Esophagus muscularis mucosa (tissue), 4 donors: Measurements from ENCODE around the gene PHLPP1. TPM values are rescaled to one million over a fixed set of nuclear protein-coding genes. Genes with fewer than 3 reads are reported as not detected.

ENCODE experiments used
- DNase-seq: peaks from one replicate; pipeline ENCODE4 v3.0.0-alpha.2; 2017; ENCODE audit errors: extremely low spot score
- H3K27ac ChIP-seq, 4 donors: fragments of 200-600 bp; sonication (generic); replicated peaks in 1 of 4; 1 replicate in 3 of 4; 2 replicates in 1 of 4; pipeline ENCODE4 v1.5.1; 2016 to 2019; ENCODE audit warnings: mild to moderate bottlenecking in 1 of 4
- H3K27me3 ChIP-seq, 4 donors: fragments of 200-600 bp; sonication (generic); one replicate each; pipeline versions ENCODE4 v1.5.1 to v1.6.0; 2016 to 2019
- H3K36me3 ChIP-seq, 4 donors: fragments of 200-600 bp; sonication (generic); one replicate each; pipeline ENCODE4 v1.5.1; 2016 to 2019
- H3K4me1 ChIP-seq, 4 donors: fragments of 200-600 bp; sonication (generic); one replicate each; pipeline ENCODE4 v1.5.1; 2016 to 2019
- H3K4me3 ChIP-seq, 4 donors: fragments of 200-600 bp; sonication (generic); 1 replicate in 2 of 4; 2 replicates in 2 of 4; pipeline ENCODE4 v1.5.1; 2016 to 2019; ENCODE audit warnings: mild to moderate bottlenecking in 4 of 4, moderate library complexity in 1 of 4
- H3K9me3 ChIP-seq, 4 donors: fragments of 200-600 bp; sonication (generic); 1 replicate in 3 of 4; 2 replicates in 1 of 4; pipeline ENCODE4 v1.5.1; 2016 to 2019
- EP300 ChIP-seq: sonication (generic); formaldehyde crosslinking; IDR thresholded peaks from one replicate; pipeline ENCODE4 v1.6.1; 2017; ENCODE audit warnings: antibody characterized with exemption
- POLR2A ChIP-seq: fragments of 450-650 bp; IDR thresholded peaks from one replicate; pipeline ENCODE4 v1.6.1; 2017; ENCODE audit warnings: antibody characterized with exemption, moderate library complexity, mild to moderate bottlenecking, low read depth
- POLR2AphosphoS5 ChIP-seq, 2 donors: sonication (generic); formaldehyde crosslinking; IDR thresholded peaks; one replicate each; pipeline ENCODE4 v1.6.1; 2017; ENCODE audit warnings: antibody characterized with exemption in 2 of 2
- WGBS: methylation state at CpG from one replicate; pipeline ENCODE4 v1.1.5; 2018; 5-methylcytosine and 5-hydroxymethylcytosine counted together
- intact Hi-C: fragments of 100-400 bp; cut with DNase I; formaldehyde crosslinking; loops from one replicate; pipeline ENCODE4 v1.15.1; 2023
- total RNA-seq, 4 donors: library from RNA; depleted of rRNA; stranded (reverse); fragments of >200 nt; gene quantifications; one replicate each; pipeline versions ENCODE4 v1.1.0 to v1.2.1, GENCODE V29; 2016
- TF ChIP-seq, protein P1 (sequence below), 3 experiments: fragments of 200-600 bp in 2 of 3; fragments of 450-650 bp in 1 of 3; sonication (generic) in 2 of 3; IDR thresholded peaks; one replicate each; pipeline ENCODE4 v1.5.1; 2017 to 2019; ENCODE audit warnings: antibody characterized with exemption in 3 of 3, mild to moderate bottlenecking in 2 of 3, moderate library complexity in 1 of 3

PHLPP1 gene
- total RNA-seq, 4 donors from 2014 or later = 11.6 to 23.0 (median 17.3) TPM

DNA sequence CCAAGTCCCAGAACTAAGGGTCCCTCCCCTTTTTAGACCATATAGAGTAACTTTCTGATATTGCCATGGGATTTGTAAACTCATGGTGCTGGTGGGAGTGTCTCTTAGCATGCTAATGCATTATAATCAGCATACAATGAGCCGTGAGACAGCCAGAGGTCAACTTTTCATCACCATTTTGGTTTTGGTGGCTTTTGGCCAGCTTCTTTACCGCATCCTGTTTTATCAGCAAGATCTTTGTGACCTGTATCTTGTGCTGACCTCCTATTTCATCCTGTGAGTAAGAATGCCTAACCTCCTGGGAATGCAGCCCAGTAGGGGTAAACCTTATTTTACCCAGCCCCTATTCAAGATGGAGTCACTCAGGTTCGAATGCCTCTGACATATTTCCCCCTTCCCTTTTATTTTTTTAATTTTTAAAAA lies 148.2 kb downstream of the PHLPP1 start:
- intact Hi-C loops = no loop called here
- H3K27me3 ChIP-seq = no peaks in the 10 kb centered on the region
- H3K4me1 ChIP-seq = peaks cover 0 to 22% (median 9%) of the 10 kb centered on the region in 4 donors
- H3K27ac ChIP-seq = no peak overlapping the region
- no peaks in the 10 kb centered on the region for H3K9me3 ChIP-seq
- WGBS = 76% methylated on average over 3 of the region's 3 CpGs
- H3K36me3 ChIP-seq = no peaks in the 10 kb centered on the region
- no peak for DNase-seq
- no peak overlapping the region for H3K4me3 ChIP-seq
- TF ChIP-seq EP300 (no peak), POLR2AphosphoS5 (IDR thresholded peaks at IDR 0.05) (no peak), POLR2A (no peak)
- TF ChIP-seq, protein P1, sequence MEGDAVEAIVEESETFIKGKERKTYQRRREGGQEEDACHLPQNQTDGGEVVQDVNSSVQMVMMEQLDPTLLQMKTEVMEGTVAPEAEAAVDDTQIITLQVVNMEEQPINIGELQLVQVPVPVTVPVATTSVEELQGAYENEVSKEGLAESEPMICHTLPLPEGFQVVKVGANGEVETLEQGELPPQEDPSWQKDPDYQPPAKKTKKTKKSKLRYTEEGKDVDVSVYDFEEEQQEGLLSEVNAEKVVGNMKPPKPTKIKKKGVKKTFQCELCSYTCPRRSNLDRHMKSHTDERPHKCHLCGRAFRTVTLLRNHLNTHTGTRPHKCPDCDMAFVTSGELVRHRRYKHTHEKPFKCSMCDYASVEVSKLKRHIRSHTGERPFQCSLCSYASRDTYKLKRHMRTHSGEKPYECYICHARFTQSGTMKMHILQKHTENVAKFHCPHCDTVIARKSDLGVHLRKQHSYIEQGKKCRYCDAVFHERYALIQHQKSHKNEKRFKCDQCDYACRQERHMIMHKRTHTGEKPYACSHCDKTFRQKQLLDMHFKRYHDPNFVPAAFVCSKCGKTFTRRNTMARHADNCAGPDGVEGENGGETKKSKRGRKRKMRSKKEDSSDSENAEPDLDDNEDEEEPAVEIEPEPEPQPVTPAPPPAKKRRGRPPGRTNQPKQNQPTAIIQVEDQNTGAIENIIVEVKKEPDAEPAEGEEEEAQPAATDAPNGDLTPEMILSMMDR (IDR thresholded peaks at IDR 0.05) = no peak

DNA sequence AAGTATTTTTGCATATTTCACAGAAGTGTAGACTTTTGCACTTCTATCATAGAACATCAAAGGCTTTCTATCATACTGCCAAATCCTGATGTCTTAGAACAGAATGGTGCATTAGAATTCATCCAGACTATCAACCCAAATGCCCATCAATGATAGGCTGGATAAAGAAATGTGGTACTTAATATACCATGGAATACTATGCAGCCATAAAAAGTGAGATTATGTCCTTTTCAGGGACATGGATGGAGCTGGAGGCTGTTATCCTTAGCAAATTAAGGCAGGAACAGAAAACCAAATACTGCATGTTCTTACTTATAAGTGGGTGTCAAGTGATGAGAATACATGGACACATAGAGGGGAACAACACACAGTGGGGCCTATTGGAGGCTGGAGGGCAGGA lies 150.2 kb downstream of the PHLPP1 start:
- Histone ChIP-seq H3K4me1 (peaks cover 0 to 9% (median 0%) of the 10 kb centered on the region in 4 donors), H3K27me3 (no peaks in the 10 kb centered on the region), H3K9me3 (no peaks in the 10 kb centered on the region), H3K4me3 (no peak overlapping the region), H3K27ac (no peak overlapping the region), H3K36me3 (no peaks in the 10 kb centered on the region)
- TF ChIP-seq EP300 (no peak), POLR2A (no peak), POLR2AphosphoS5 (IDR thresholded peaks at IDR 0.05) (no peak)
- TF ChIP-seq, protein P1 (IDR thresholded peaks at IDR 0.05) = no peak
- intact Hi-C loops = no loop called here
- no peak for DNase-seq

DNA sequence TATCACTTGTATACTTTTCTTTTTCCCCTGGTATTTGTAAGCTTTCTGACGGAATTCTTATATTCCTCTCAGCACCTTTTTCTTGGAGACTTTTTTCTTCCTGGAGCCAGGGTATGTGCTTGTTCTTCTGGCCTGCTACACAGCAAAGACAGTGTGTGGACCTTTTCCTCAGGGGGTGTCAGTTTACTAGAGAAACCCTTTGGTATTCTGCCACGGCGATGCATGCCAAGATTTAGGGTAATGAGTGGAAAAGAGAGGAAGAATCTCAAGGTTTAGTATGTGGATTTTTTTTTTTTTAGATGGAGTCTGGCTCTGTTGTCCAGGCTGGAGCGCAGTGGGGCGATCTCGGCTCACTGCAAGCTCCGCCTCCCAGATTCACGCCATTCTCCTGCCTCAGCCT lies 152.2 kb downstream of the PHLPP1 start:
- H3K4me1 ChIP-seq = peaks cover 0 to 1% (median 0%) of the 10 kb centered on the region in 4 donors
- intact Hi-C loops = no loop called here
- no peak for DNase-seq
- no peaks in the 10 kb centered on the region for H3K9me3 ChIP-seq
- WGBS = 91% methylated on average over 8 of the region's 8 CpGs
- no peak for TF ChIP-seq EP300
- no peak for TF ChIP-seq POLR2AphosphoS5 (IDR thresholded peaks at IDR 0.05)
- TF ChIP-seq, protein P1 (IDR thresholded peaks at IDR 0.05) = no peak
- no peak for TF ChIP-seq POLR2A
- no peaks in the 10 kb centered on the region for H3K36me3 ChIP-seq
- no peaks in the 10 kb centered on the region for H3K27me3 ChIP-seq
- no peak overlapping the region for H3K27ac ChIP-seq
- no peak overlapping the region for H3K4me3 ChIP-seq

DNA sequence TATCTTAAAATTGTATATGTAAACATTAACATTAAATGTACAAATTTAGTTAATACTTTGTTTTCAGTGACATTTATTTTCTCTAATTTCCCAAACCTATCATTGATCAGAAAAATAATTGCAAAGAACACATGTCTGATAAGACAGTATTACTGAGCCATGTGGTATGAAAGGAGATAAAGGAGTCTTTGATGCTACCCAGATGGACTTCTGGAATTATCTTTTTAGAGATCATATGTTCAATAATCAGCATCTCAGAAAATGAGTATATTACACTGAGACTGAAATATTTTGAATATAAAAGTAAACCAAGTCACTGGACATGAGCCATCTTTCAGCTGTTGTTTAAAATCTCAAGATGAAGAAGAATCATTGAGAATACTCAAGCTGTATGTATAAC lies 153.3 kb downstream of the PHLPP1 start:
- intact Hi-C loops = no loop called here
- no peak for TF ChIP-seq EP300
- TF ChIP-seq POLR2AphosphoS5 (IDR thresholded peaks at IDR 0.05) = no peak
- TF ChIP-seq, protein P1 (IDR thresholded peaks at IDR 0.05) = no peak
- no peak for TF ChIP-seq POLR2A

DNA sequence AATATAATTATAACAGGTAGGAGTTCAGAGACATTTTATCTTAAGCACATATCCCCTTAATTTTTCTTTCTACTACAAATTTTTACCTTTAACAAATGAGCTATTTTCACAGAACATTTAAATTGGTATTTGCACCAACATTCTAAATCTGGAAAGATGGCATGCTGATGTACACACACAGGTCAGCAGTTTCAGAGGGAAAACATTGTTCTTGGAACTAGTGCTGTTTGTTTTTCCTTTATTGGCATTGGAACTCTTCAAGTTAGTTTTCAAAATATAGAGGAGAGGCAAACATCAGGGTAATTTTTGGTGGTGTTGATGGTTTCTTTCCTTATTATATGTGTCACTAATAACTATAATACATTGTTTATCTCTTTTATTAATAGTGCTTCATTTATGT lies 155.3 kb downstream of the PHLPP1 start:
- no peaks in the 10 kb centered on the region for H3K9me3 ChIP-seq
- no peak overlapping the region for H3K4me3 ChIP-seq
- no peak for TF ChIP-seq EP300
- TF ChIP-seq, protein P1 (IDR thresholded peaks at IDR 0.05) = no peak
- no peak for TF ChIP-seq POLR2A
- no peak for TF ChIP-seq POLR2AphosphoS5 (IDR thresholded peaks at IDR 0.05)
- no peak for DNase-seq
- H3K36me3 ChIP-seq = no peaks in the 10 kb centered on the region
- H3K4me1 ChIP-seq = peaks cover 0 to 3% (median 0%) of the 10 kb centered on the region in 4 donors
- intact Hi-C loops = loop anchor here (10.0 kb wide), 1 partner anchor 84 kb away; no protein-coding TSS in a partner anchor
- no peaks in the 10 kb centered on the region for H3K27me3 ChIP-seq
- H3K27ac ChIP-seq = no peak overlapping the region

More for the DNA sequence above, 153.3 kb downstream of the PHLPP1 start:
- no peak for DNase-seq
- H3K9me3 ChIP-seq = no peaks in the 10 kb centered on the region
- H3K27ac ChIP-seq = no peak overlapping the region
- H3K4me1 ChIP-seq = no peaks in the 10 kb centered on the region
- H3K27me3 ChIP-seq = no peaks in the 10 kb centered on the region
- no peaks in the 10 kb centered on the region for H3K36me3 ChIP-seq
- no peak overlapping the region for H3K4me3 ChIP-seq
